GM21528 (cell line): ENCODE data around the gene CLBA1.
"Not testable (repeated sequence)": the region's sequence is repeated elsewhere in the genome, so short reads cannot be mapped to it uniquely, and the experiment has no call there.

Source experiments
- ATAC-seq: cut with Tn5 transposase; IDR thresholded peaks from one replicate; pipeline ENCODE4 v1.9.1; 2021; ENCODE audit warnings: mild to moderate bottlenecking, moderate library complexity; ENCODE audit not compliant: unreplicated experiment, low FRiP score

Gene CLBA1

DNA sequence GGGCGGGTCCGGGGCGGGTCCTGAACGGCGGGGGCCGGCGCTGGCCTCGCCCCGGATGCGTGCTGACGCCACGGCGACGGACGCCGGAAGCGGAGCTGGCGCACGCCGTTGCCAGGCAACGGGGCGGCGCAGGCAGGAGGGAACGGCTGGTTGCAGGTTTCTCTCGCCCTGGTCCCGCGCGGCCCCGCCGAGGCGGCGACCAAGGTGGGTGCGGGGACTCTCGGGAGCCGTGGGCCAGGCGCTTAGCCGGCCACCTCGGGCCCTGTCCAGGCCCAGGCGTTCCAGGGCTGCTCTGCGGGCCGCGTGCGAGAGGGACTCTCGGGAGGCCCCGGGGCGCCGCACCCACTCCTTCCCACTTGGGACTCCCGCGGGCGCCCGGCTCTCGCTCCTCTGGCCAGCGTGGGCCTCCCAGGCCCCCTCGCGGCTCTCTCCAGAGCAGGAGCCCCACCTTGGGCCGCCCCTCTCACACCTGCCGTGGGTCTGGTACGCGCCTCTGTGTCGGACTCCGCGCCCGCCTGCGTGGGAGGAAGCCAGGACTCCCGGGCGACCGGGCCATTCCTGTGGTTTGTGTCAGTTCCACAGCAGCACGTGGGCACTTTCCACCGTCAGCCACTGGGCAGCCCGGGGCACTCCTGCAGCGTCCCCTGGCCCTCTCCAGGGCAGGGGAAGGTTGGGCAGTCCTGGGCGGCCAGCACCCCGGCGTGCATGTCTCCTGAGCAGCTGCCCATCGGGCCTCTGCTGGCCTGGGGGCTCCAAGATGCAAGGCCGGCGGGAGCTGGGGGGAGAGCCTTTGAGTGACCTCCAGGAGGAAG, at the start of gene CLBA1:
CLBA1 (plus strand) TSS at position 114 of the 812 bp plus-strand sequence; CDS start at position 758, 644 bp downstream.
- peak; percentile 88 for ATAC-seq

DNA sequence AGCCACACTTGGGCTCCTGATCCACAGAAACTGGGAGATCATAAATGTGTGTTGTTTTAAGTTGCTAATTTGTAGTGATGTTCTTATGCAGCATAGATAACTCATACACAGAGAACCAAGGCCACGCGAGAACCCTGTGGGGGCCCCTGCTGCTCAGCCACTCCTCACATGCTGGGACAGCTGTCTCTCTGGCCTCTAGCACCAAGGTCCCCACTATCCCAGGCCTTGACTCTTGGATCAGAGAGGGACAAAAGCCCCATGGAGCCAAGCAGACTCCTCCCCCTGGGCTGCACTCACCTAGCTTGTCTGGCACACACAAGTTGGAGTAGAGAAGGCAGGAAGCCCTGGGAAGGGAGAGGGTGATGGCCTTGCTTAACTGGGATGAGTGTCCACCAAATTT, 49.6 kb upstream of the CLBA1 start:
- no peak for ATAC-seq

DNA sequence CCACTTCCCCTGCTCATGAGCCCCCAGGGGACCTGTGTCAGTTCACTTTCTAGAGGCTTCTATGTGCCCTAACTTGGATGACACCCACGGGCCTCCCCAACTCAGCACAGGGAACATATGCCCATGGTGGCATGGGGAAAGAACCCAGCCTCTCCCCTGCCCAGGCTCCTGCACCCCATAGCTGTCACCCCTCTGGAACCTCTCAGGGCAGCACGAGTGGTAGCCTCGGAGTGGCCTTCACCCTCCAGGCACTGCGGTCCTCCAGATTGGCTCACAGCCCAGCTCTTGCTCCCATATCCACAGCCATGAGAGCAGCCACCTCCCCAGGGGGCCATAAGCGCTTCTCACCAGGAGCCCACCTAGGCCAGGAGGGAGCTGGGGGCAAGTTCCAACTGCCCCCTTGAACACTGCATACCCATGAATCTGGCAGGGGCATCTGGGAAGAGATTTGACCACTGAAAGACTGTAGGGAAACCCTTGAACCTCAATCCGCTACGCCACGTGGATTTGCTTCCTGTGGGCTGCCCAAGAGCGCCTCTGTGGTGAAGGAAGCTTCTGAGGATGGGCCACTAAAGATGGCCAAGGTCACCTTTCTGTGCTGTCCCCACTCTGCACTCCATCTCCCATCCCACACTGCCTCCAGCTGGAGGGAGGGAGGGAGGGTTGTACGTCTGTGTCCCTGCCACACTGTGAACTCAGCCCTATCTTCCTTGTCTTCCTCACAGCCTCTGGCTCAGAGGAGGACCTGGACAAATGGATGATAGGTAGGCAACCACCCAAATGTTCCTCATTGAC, 49.0 kb upstream of the CLBA1 start:
- ATAC-seq: no peak

DNA sequence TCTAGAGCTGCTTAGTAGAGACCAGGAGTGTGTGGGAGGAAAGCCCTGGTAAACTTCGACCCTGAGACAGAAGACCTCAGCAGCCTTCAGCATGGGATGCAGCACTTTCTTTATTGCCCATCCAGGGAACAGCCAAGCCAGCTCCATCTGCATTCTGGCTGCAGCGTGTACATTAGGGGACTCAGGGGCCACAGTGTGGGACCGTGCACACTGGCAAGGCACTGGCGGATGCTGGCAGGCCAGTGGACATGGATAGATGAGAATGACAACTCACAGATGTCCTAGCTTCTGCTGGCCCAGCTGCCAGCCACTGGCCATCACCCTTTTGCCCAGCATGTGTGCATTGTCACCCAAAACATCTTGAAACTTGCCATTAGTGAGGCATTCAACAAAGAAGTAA, 48.4 kb upstream of the CLBA1 start:
- ATAC-seq: no peak

DNA sequence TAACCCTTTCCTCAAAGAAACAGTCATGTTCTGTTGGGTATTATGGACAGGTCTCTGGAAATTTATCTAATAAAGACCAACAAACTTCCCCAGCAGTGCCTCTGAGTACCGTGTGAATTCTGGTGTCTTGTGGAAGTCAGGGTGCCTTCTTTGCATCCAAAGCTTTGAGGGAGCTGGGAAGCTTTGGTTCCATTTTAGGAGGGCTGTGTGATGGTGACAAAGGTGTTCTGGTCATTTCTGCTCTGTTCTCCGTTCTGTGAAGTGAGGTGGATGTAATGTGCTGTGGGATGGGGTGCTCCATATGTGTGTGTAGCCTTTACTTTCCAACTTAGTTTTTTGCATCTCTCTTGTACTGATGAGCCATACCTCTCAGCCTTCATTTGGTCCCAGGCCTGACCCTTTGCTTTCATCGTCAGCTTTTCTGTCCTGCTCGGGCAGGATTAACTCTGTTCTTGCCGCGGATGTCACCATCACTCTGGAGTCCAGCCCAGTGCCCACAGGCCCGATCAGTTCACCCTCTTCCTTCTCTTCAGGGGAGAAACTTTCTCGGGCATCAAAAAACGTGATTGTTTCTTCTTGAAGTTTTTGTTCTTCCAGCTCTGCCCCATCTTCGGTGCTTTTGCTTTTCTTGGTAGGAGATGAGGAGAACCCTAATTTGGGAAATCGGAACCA, 47.8 kb upstream of the CLBA1 start:
- no peak for ATAC-seq

DNA sequence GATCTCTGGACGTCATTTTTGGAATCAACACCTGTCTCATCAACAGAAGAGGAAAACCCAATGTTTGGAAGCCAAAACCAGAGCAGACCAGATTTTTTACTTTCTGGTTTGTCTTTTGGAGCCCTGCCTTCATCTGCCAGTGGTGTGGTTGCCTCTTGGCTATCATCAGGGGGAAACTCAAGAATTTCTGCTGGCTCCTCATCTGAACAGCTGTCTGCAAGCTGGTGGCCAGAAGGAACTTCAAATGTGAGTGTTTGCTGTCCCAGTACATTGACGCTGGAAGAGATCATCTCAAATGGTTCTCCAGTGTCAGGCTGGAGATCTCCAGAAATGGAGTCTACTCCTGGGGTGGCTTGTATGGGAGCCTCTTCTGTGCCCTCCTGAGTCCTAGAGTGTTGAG, 47.2 kb upstream of the CLBA1 start:
- no peak for ATAC-seq

DNA sequence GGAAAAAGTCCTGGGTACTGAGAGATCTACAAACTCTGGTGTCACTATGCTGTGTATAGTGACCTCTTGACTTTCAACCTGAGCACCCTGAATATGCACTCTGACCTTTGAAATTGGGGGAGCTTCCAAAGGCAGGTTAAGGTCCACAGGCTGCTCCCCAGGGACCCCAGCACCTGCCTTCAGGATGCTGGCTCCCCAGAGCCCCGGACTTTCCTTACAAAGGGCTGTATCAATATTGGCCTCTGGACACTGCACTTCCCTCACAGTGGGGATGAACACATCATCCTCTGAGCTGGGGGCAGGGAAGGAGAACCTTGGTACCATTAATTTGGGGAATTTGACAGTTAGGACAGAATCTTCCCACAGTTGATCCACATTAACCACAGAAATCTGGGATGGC, 46.6 kb upstream of the CLBA1 start:
- no peak for ATAC-seq

DNA sequence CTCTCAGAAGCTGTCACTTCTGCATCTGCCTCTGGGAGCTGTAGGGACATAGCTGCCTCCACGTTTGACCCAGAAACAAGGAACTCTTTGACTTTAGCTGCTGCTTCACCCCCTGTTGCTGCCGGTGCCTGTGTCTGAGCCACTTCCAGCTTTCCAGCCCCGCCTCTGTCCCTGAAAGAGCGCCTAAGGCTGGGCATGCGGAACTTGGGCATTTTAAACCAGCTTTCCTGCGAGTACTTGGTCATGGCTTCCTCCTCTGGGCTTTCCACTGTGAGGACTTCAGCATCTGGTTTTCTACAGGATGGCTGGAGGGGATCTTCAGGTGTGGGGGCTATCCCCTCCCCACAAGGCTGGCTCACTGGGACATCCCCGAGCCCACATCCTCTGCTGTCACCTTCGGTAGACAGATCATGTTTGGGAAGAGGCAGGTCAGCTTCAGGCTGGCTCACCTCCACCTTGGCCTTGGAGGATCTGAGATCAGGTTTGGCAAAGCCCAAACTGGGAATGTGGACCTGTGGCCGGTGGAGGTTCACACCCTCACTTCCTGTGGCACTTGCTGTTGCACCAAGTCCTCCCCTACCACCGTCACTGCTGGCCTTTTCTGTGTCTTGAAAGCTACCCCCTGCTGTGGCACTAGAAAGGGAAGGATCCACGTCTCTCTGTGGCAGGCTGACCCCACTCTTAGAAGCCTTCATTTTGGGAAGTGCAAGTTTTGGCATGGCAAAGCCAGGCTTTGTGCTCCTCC, 45.8 kb upstream of the CLBA1 start:
- no peak for ATAC-seq

DNA sequence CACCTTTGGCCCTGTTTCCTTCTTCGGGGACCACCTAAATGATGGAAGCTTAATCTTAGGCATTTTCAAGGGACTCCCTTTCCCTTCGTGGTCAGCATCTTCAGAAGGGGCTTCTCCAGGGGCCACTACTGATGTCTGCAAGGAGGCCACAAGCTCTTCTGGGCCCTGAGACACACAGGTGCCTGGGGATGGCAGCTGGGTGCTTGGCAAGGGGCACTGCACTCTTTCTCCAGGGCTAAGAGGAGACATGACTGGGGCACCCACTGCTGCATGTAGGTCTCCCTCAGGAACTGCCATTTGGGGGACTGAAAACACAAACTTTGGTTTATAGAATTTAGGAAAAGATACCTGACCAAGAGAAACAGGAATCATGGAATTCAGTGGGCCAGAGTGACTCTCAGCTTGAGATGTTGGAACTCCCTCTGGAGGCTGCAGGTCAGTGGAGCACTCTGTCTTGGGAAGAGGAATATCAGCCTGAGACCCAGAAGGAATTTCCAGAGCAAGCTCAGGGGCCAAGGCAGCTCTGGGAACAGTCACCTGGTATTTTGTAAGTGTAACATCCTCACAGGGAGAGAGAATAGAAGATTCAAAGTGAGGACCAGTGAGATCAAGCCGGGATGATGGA, 45.0 kb upstream of the CLBA1 start:
- no peak for ATAC-seq

DNA sequence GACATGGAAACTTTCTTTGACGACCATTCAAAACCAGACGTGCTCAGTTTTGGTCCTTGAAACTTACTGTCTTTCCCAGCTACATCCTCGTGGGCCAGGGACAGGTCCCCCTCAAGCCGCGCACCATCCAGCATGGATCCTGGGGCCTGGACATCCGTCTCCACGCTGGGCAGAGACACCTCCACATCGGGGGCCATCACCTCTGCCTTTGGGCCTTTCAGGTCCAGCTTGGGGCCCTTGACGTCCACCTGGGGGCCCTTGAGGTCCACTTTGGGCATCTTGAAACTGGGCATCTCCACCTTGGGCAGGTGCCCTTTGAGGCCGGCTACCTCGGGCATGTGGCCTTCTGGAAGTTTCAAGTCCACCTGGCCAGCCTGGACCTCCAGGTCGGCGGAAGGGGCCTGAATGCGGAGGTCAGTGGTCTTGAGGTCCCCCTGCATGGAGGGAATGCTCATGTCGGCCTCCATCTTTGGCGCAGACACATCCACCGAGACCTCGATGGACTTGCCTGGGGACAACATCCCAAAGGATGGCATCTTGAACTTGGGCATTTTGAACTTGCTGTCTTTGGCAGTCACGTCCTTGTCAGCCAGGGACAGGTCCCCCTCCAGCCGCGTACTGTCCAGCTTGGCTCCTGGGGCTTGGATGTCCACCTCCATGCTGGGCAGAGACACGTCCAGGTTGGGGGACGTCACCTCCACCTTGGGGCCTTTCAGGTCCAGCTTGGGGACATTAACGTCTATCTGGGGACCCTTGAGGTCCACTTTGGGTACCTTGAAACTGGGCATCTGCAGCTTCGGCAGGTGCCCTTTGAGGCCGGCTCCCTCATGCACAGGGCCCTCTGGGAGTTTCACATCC, 43.9 kb upstream of the CLBA1 start:
- no peak for ATAC-seq

DNA sequence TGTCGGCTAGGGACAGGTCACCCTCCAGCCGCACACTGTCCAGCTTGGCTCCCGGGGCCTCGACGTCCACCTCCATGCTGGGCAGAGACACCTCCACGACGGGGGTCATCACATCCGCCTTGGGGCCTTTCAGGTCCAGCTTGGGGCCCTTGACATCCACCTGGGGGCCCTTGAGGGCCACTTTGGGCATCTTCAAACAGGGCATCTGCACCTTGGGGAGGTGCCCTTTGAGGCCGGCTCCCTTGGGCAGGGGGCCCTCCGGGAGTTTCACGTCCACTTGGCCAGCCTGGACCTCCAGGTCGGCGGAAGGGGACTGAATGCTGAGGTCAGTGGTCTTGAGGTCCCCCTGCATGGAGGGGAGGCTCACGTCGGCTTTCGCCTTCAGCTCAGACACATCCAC, 43.0 kb upstream of the CLBA1 start:
- no peak for ATAC-seq

DNA sequence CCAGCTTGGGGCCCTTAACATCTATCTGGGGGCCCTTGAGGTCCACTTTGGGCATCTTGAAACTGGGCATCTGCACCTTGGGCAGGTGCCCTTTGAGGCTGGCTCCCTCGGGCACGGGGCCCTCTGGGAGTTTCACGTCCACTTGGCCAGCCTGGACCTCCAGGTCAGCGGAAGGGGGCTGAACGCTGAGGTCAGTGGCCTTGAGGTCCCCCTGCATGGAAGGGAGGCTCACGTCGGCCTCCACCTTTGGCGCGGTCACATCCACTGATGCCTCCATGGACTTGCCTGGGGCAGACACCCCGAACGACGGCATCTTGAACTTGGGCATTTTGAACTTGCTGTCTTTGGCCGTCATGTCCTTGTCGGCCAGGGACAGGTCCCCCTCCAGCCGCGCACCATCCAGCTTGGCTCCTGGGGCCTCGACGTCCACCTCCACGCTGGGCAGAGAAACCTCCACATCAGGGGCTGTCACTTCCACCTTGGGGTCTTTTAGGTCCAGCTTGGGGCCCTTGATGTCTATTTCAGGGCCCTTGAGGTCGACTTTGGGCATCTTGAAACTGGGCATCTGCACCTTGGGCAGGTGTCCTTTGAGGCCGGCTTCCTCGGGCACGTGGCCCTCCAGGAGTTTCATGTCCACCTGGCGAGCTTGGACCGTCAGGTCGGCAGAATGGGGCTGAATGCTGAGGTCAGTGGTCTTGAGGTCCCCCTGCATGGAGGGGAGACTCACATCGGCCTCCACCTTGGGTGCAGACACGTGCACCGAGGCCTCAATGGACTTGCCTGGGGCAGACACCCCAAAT, 42.2 kb upstream of the CLBA1 start:
- ATAC-seq: not testable (repeated sequence)

DNA sequence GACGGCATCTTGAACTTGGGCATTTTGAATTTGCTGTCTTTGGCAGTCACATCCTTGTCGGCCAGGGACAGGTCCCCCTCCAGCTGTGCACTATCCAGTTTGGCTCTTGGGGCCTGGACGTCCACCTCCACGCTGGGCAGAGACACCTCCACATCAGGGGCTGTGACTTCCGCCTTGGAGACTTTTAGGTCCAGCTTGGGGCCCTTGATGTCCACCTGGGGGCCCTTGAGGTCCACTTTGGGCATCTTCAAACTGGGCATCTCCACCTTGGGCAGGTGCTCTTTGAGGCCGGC, 41.6 kb upstream of the CLBA1 start:
- ATAC-seq: not testable (repeated sequence)

DNA sequence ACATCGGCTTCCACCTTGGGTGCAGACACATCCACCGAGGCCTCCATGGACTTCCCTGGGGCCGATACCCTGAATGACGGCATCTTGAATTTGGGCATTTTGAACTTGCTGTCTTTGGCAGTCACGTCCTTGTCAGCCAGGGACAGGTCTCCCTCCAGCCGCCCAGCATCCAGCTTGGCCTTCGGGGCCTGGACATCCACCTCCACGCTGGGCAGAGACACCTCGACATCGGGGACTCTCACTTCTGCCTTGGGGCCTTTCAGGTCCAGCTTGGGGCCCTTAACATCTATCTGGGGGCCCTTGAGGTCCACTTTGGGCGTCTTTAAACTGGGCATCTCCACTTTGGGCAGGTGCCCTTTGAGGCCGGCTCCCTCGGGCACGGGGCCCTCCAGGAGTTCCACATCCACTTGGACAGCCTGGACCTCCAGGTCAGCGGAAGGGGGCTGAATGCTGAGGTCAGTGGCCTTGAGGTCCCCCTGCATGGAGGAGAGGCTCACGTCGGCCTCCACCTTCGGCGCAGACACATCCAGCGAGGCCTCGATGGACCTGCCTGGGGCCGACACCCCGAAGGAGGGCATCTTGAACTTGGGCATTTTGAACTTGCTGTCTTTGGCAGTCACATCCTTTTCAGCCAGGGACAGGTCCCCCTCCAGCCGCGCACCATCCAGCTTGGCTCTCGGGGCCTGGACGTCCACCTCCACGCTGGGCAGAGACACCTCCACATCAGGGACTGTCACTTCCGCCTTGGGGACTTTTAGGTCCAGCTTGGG, 41.0 kb upstream of the CLBA1 start:
- not testable (repeated sequence) for ATAC-seq

DNA sequence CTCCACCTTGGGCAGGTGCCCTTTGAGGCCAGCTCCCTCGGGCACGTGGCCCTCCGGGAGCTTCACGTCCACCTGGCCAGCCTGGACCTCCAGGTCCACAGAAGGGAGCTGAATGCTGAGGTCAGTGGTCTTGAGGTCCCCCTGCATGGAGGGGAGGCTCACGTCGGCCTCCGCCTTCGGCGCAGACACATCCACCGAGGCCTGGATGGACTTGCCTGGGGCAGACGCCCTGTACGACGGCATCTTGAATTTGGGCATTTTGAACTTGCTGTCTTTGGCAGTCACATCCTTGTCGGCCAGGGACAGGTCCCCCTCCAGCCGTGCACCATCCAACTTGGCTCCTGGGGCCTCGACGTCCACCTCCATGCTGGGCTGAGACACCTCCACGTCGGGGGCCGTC, 40.3 kb upstream of the CLBA1 start:
- ATAC-seq: not testable (repeated sequence)

DNA sequence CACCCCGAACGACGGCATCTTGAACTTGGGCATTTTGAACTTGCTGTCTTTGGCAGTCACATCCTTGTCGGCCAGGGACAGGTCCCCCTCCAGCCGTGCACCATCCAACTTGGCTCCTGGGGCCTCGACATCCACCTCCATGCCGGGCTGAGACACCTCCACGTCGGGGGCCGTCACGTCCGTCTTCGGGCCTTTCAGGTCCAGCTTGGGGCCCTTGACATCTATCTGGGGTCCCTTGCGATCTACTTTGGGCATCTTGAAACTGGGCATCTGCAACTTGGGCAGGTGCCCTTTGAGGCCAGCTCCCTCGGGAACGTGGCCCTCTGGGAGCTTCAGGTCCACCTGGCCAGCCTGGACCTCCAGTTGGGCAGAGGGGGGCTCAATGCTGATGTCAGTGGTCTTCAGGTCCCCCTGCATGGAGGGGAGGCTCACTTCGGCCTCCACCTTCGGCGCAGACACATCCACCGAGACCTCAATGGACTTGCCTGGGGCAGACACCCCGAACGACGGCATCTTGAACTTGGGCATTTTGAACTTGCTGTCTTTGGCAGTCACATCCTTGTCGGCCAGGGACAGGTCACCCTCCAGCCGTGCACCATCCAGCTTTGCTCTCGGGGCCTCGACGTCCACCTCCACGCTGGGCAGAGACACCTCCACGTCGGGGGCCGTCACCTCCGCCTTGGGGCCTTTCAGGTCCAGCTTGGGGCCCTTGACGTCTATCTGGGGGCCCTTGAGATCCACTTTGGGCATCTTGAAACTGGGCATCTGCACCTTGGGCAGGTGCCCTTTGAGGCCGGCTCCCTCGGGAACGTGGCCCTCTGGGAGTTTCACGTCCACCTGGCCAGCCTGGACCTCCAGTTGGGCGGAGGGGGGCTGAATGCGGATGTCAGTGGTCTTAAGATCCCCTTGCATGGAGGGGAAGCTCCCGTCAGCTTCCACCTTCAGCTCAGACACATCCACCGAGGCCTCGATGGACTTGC, 39.3 kb upstream of the CLBA1 start:
- not testable (repeated sequence) for ATAC-seq

DNA sequence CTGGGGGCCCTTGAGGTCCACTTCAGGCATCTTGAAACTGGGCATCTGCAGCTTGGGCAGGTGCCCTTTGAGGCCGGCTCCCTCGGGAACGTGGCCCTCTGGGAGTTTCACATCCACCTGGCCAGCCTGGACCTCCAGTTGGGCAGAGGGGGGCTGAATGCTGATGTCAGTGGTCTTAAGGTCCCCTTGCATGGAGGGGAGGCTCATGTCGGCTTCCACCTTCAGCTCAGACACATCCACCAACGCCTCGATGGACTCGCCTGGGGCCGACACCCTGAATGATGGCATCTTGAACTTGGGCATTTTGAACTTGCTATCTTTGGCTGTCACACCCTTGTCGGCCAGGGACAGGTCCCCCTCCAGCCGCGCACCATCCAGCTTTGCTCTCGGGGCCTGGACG, 38.4 kb upstream of the CLBA1 start:
- not testable (repeated sequence) for ATAC-seq
